Adrenal gland (tissue), 12 donors: ENCODE results near the gene RHOA. TPM values are rescaled to one million over a fixed set of nuclear protein-coding genes. Genes with fewer than 3 reads are reported as not detected.

Source experiments
- DNase-seq, 7 donors: peaks; one replicate each; pipeline ENCODE4 v3.0.0-alpha.2; 2019 to 2020
- H3K27ac ChIP-seq, 5 donors: fragments of 200-600 bp; sonication (generic) in 4 of 5; 1 replicate in 3 of 5; 2 replicates in 2 of 5; pipeline versions ENCODE4 v1.5.1 to v1.8.0; 2016 to 2020; ENCODE audit warnings: mild to moderate bottlenecking in 1 of 5
- H3K27me3 ChIP-seq: fragments of 200-600 bp; 2 replicates; pipeline ENCODE4 v1.8.0; 2021
- H3K36me3 ChIP-seq, 2 donors: fragments of 200-600 bp; replicated peaks in 1 of 2; 1 replicate in 1 of 2; 2 replicates in 1 of 2; pipeline versions ENCODE4 v1.5.1 to v1.8.0; 2018 to 2022
- H3K4me1 ChIP-seq, 2 donors: fragments of 200-600 bp; replicated peaks in 1 of 2; 1 replicate in 1 of 2; 2 replicates in 1 of 2; pipeline versions ENCODE4 v1.5.1 to v1.8.0; 2018 to 2021
- H3K4me3 ChIP-seq, 4 donors: fragments of 200-600 bp; sonication (generic) in 3 of 4; one replicate each; pipeline ENCODE4 v1.5.1; 2016 to 2018
- H3K9me3 ChIP-seq, 3 donors: fragments of 200-600 bp; sonication (generic) in 1 of 3; replicated peaks in 1 of 3; 1 replicate in 2 of 3; 2 replicates in 1 of 3; pipeline versions ENCODE4 v1.5.1 to v1.8.0; 2016 to 2021
- POLR2A ChIP-seq, 2 donors: fragments of 450-650 bp; IDR thresholded peaks; one replicate each; pipeline ENCODE4 v1.6.1; 2017; ENCODE audit warnings: antibody characterized with exemption in 2 of 2, mild to moderate bottlenecking in 2 of 2, moderate library complexity in 1 of 2
- WGBS, 4 donors: extraction: QIAGEN DNeasy Blood & Tissue Kit in 2 of 4; methylation state at CpG; one replicate each; pipeline versions ENCODE4 v1.1.5 to v1.1.7; 2013 to 2017; 5-methylcytosine and 5-hydroxymethylcytosine counted together
- intact Hi-C, 2 donors: fragments of 100-400 bp; cut with DNase I; formaldehyde crosslinking; loops; one replicate each; pipeline versions ENCODE4 v1.14.1 to v1.15.0; 2022 to 2023
- polyA plus RNA-seq, 3 donors: library from polyadenylated mRNA; stranded (reverse); fragments of 200-250 nt in 2 of 3; fragments of 350-450 nt in 1 of 3; fragmentation: Illumina TruSeq in 1 of 3; extraction: RNeasy Lipid Tissue Mini Kit (QIAGEN cat#74804) in 1 of 3; gene quantifications; one replicate each; pipeline ENCODE4 v1.2.3, GENCODE V29; 2013 to 2014
- total RNA-seq, 9 donors: library from RNA; depleted of rRNA in 4 of 9; stranded (reverse); fragments of >200 nt in 4 of 9; fragments of 120-200 nt in 1 of 9; fragmentation: NEBNext Ultra II Directional in 1 of 9; extraction: Animal tissue kit (Norgen Biotek cat#: 25700) in 1 of 9; gene quantifications; one replicate each; pipeline versions ENCODE4 v1.1.0 to v1.2.4, GENCODE V29; 2013 to 2023
- TF ChIP-seq, protein P1 (sequence below), 6 experiments: fragments of 450-650 bp in 4 of 6; fragments of 200-600 bp in 2 of 6; sonication (generic) in 1 of 6; IDR thresholded peaks; 1 replicate in 5 of 6; 2 replicates in 1 of 6; pipeline versions ENCODE4 v1.5.1 to v1.8.0; 2016 to 2021; ENCODE audit warnings: antibody characterized with exemption in 6 of 6, mild to moderate bottlenecking in 2 of 6, moderate library complexity in 1 of 6
- donor health status: healthy with polysubstance abuse.
- donor health status: Bipolar disorder and iron deficiency.
- donor health status: DM: yes; HTN: yes; CAD: no.
- donor health status: DM: no; HTN: no; CAD: no.
- donor health status: DM: no; HTN: no; CAD: no.
- donor health status: DM: yes; HTN: yes; CAD: no.

RHOA gene
- total and polyA plus RNA-seq, 12 donors: 185 to 913 (median 429) TPM

DNA sequence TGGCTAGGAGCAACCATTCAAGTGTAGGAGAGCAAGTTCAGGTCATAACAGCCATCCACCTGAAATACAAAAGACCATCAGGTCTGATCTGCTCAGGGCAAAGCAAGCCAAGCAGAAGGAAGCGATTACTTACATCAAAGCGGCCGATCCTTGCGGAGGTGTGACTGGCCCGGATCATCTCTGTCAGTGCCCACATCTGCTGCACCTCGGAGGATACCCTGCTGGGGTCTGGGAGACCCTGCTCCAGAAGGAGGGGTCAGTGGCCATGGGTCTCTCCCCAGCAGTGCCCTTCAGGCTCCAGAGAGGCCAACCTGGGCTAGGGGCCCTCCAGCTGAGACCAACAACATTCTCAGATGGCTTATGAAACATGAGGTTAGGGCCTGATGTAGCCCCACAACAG, 13.0 kb upstream of the RHOA start:
- 97 to 100% (median 98%) methylated on average over 6 of the region's 6 CpGs; no CpG with 5 or more reads in 1 of the 4 donors for WGBS, 4 donors
- Histone ChIP-seq H3K9me3 (no peaks in the 10 kb centered on the region), H3K4me1 (peaks cover 20 to 24% of the 10 kb centered on the region in 2 donors), H3K4me3 (no peak overlapping the region), H3K27ac (no peak overlapping the region), H3K36me3 (peaks cover 0 to 14% of the 10 kb centered on the region in 2 donors), H3K27me3 (no peaks in the 10 kb centered on the region)
- intact Hi-C loops: no loop called here
- no peak for DNase-seq
- no peak for TF ChIP-seq POLR2A (IDR thresholded peaks at IDR 0.05)
- TF ChIP-seq, protein P1, sequence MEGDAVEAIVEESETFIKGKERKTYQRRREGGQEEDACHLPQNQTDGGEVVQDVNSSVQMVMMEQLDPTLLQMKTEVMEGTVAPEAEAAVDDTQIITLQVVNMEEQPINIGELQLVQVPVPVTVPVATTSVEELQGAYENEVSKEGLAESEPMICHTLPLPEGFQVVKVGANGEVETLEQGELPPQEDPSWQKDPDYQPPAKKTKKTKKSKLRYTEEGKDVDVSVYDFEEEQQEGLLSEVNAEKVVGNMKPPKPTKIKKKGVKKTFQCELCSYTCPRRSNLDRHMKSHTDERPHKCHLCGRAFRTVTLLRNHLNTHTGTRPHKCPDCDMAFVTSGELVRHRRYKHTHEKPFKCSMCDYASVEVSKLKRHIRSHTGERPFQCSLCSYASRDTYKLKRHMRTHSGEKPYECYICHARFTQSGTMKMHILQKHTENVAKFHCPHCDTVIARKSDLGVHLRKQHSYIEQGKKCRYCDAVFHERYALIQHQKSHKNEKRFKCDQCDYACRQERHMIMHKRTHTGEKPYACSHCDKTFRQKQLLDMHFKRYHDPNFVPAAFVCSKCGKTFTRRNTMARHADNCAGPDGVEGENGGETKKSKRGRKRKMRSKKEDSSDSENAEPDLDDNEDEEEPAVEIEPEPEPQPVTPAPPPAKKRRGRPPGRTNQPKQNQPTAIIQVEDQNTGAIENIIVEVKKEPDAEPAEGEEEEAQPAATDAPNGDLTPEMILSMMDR (IDR thresholded peaks at IDR 0.05): no peak

DNA sequence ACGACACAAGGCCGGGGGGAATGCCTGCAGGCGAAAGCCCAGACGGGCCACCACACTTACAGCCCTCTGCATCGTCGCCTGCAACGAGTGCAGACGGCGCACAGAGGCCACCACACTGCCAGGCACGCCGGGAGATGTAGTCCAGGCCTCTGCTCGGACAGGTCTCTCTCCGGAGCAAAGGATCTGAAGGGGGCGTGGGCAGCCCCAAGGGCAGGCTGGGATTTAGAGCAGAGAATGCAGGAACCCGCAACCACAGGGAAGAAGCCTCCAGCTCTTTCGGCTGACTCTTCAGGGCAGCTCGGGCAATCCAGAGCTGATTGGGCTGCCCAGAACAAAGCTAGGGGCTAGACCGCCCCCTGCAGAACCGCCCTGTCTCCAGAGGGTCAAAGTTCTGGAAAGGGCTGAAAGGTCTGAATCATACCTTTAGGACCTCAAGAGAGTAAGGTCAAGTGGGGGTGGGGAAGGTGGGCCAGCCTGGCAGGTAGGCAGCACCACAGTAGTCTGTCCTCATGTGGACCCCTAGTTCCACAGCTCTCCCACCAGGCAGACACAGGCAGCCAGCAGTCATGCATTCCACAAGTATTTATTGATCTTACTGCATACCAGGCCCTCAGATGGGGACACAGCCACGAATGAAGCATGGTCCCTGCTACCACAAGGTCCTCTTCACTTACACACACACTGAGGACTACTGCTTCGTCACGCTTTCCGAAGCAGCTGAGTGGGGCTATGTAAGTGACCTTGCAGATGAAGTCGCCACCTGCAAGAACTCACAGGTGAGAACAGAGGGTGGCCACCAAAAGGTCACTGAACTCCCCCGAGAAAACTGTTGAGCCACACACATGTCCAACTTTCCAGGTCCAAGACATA, 10.8 kb upstream of the RHOA start, which contains the start of gene AMT:
TSS of gene AMT (minus strand) at position 95 of the 870 bp plus-strand sequence. CDS start at position 72, 23 bp downstream.
- peak in 6 of 7 donors; percentile 52 to 82 (median 68) for DNase-seq
- Histone ChIP-seq H3K4me1 (peaks cover 9 to 16% of the 10 kb centered on the region in 2 donors), H3K9me3 (no peaks in the 10 kb centered on the region), H3K27ac (peak within 1 kb of the TSS in 3 of 5 donors; percentile 49 to 77 (median 73)), H3K4me3 (peak within 1 kb of the TSS in 2 of 4 donors; percentile 13 to 51), H3K27me3 (no peaks in the 10 kb centered on the region), H3K36me3 (peaks cover 0 to 14% of the 10 kb centered on the region in 2 donors)
- TF ChIP-seq, protein P1 (IDR thresholded peaks at IDR 0.05): no peak
- TF ChIP-seq POLR2A (IDR thresholded peaks at IDR 0.05): peak in 1 of 2 donors; percentile 14
- 38 to 73% (median 43%) methylated on average over 5 to 25 of the region's 25 CpGs for WGBS, 4 donors
- intact Hi-C loops: no loop called here

DNA sequence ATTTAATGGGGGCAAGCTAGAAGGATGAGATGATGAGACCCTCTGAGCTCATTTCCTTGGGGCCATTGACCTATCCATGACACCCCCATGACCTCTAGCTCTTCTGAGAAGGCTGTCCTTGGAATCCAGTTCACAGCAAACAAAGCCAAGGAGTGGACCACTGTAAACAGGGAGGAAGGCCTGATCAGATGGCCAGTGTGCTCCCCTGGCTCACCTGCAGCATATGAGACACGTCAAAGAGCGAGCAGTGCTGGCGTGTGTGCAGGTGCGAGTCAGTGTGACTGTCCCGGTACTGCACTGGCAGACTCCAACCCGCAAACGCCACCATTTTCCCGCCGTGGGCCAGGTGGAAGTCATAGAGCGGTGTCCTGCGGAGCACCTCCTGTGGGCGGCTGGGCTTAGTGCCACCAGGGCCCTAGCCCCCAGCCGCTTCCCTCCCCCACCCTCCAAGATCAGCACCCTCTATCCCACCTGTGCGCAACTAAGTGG, 10.2 kb upstream of the RHOA start:
- H3K36me3 ChIP-seq: peaks cover 0 to 14% of the 10 kb centered on the region in 2 donors
- no peaks in the 10 kb centered on the region for H3K9me3 ChIP-seq
- peak overlapping the region in 3 of 5 donors; percentile 49 to 77 (median 73) for H3K27ac ChIP-seq
- no peaks in the 10 kb centered on the region for H3K27me3 ChIP-seq
- intact Hi-C loops: no loop called here
- peaks cover 9 to 16% of the 10 kb centered on the region in 2 donors for H3K4me1 ChIP-seq
- TF ChIP-seq, protein P1 (IDR thresholded peaks at IDR 0.05): no peak
- no peak for TF ChIP-seq POLR2A (IDR thresholded peaks at IDR 0.05)
- DNase-seq: no peak
- WGBS, 4 donors: 12 to 39% (median 20%) methylated on average over 4 to 14 of the region's 14 CpGs
- H3K4me3 ChIP-seq: peak overlapping the region in 2 of 4 donors; percentile 13 to 51

DNA sequence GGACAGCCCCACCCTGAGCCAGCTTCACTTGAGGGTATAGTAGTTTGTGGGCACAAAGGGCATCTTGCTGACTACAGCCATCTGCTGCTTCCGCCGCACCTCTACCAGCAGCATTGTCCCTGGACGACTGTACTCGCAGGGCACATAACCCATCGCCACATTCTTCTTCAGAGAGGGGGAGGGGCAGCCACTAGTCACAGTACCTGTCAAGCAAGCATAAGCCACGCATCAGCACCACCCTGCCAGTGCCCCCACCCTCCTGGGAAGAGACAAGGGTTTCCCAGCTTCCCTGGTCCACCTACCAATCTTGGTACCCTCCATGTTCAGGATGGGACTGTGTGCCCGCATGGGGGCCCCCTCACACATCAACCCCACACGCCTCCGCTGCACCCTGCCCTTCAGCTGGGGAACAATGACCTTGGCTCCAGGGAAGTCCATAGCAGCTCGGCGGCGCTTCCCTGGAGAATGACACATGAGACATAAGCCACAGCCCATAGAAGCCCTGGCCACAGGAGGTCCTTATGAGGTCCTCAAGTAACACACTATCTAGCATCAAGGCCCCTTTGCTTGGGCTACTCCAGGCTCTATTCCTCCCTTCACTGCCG, 5.8 kb upstream of the RHOA start:
- intact Hi-C loops: no loop called here
- WGBS, 4 donors: 67 to 72% (median 69%) methylated on average over 13 of the region's 13 CpGs
- H3K27me3 ChIP-seq: no peaks in the 10 kb centered on the region
- no peak for TF ChIP-seq POLR2A (IDR thresholded peaks at IDR 0.05)
- TF ChIP-seq, protein P1 (IDR thresholded peaks at IDR 0.05): no peak
- no peaks in the 10 kb centered on the region for H3K9me3 ChIP-seq
- peak in 1 of 7 donors; percentile 38 for DNase-seq
- H3K4me3 ChIP-seq: no peak overlapping the region
- H3K36me3 ChIP-seq: peaks cover 0 to 8% of the 10 kb centered on the region in 2 donors
- peaks cover 21 to 29% of the 10 kb centered on the region in 2 donors for H3K4me1 ChIP-seq
- H3K27ac ChIP-seq: peak overlapping the region in 3 of 5 donors; percentile 13 to 64 (median 23)
